GM21717 (cell line): ENCODE data around the gene KLK3.
"Not testable (repeated sequence)": the region's sequence is repeated elsewhere in the genome, so short reads cannot be mapped to it uniquely, and the experiment has no call there.

ENCODE experiments used
- ATAC-seq: cut with Tn5 transposase; IDR thresholded peaks from one replicate; pipeline ENCODE4 v1.9.1; 2021; ENCODE audit warnings: mild to moderate bottlenecking, moderate library complexity; ENCODE audit not compliant: unreplicated experiment

The KLK3 gene

DNA sequence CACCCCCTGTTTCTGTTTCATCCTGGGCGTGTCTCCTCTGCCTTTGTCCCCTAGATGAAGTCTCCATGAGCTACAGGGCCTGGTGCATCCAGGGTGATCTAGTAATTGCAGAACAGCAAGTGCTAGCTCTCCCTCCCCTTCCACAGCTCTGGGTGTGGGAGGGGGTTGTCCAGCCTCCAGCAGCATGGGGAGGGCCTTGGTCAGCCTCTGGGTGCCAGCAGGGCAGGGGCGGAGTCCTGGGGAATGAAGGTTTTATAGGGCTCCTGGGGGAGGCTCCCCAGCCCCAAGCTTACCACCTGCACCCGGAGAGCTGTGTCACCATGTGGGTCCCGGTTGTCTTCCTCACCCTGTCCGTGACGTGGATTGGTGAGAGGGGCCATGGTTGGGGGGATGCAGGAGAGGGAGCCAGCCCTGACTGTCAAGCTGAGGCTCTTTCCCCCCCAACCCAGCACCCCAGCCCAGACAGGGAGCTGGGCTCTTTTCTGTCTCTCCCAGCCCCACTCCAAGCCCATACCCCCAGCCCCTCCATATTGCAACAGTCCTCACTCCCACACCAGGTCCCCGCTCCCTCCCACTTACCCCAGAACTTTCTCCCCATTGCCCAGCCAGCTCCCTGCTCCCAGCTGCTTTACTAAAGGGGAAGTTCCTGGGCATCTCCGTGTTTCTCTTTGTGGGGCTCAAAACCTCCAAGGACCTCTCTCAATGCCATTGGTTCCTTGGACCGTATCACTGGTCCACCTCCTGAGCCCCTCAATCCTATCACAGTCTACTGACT, at the start of gene KLK3:
Gene KLK3, plus strand, starts transcription at position 280 of the 775 bp plus-strand sequence. Its CDS starts 41 bp downstream, at position 321.
- no peak for ATAC-seq

DNA sequence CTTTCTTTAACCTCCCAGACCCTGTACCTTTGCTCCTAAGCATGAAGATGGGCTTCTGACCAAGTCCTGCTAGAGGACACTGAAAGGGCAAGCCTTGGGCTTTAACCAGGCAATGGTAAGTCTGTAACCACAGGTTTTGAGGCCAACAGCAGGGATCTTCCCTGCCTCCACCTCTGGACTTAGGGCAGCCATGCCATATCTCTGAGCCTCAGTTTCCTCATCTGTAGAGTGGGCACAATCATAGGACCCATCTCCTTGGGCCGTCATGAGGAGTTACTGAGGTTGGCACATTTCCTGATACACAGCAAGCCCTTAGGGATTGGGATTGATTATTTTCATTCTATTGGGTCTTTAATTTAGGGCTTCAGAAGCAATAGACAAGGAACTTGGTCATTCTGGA, 45.9 kb upstream of the KLK3 start:
- ATAC-seq, result no peak

DNA sequence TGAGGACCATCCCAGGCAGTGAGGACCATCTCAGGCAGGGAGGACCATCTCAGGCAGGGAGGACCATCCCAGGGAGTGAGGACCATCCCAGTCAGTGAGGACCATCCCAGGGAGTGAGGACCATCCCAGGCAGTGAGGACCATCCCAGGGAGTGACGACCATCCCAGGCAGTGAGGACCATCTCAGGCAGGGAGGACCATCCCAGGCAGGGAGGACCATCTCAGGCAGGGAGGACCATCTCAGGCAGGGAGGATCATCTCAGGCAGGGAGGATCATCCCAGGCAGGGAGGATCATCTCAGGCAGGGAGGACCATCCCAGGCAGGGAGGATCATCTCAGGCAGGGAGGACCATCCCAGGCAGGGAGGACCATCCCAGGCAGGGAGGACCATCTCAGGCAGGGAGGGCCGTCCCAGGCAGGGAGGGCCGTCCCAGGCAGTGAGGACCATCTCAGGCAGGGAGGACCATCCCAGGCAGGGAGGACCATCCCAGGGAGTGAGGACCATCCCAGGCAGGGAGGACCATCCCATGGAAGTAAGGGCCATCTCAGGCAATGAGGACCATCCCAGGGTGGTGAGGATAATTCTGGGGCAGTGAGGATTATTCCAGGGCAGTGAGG, 43.0 kb upstream of the KLK3 start:
- not testable (repeated sequence) for ATAC-seq

DNA sequence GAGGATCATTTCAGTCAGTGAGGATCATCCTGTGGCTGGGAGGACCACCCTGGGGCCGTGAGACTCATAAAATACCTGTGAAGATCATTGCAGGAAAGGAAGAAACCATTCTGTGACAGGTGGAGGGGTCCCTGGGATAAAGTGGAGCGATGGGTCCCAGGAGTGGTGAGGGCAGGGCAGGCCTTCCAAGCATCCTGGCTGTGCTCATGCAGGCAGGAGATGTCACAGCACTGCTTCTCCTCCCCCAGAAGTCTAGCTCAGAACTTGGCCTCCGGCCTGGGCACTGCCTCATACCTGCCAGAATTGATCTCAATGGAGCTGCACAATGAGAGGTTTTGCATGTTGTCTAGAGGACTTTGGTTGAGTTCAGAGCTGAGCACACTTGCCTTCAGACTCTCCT, 42.2 kb upstream of the KLK3 start:
- ATAC-seq, result no peak

- no peak for ATAC-seq
Observed at GRCh38 chr19:50814883-50815282, 39.8 kb upstream of the KLK3 start.

DNA sequence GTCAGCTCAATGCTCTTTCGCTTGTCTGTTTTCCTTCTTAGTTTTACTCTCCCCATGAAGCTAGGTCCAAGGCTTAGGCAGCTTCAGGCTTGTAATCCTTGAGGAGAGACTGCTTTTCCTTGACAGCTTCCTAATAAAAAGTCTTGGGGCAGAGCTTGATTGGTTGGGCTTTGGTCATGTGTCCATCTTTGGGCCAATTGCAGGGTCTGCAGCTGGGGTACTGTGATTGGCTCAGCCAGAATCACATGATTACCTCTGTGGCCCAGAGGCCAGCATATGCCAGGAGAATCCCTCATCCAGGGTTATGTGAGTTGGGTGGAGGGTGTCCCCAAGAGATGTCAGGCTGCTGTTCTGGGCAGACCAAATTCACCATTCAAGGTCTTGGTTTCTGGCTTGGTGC, 39.3 kb upstream of the KLK3 start:
- ATAC-seq, result no peak

- ATAC-seq, result peak; percentile 49
Observed at GRCh38 chr19:50817941-50818858, 36.5 kb upstream of the KLK3 start.

DNA sequence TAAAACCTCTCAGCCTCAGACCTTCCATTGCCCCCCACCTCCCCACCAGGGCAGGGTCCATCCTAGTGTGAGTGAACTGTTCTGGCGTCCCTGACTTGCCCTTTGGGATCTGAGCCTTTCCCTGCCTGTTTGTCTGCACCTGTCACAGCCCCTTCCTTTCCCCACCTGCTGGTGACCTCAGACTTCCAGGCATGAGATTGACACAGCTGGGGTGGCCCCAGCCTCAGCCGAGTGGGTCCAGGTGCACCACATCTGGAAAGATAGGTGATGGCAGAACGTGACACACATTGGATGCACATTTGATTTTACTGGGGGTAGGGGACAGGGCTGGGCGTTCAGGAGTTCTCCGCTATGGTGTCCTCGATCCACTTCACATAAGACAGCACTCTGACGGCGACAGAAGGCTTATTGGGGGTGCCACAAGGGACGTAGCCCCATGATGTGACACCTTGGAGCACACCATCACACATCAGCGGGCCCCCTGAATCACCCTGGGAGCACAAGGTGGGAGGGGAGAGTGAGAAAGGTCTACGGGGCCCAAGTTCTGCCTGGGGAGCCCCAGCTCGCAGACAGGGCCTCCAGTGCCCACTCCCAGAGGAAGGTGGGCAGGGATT, 35.7 kb upstream of the KLK3 start:
- no peak for ATAC-seq

DNA sequence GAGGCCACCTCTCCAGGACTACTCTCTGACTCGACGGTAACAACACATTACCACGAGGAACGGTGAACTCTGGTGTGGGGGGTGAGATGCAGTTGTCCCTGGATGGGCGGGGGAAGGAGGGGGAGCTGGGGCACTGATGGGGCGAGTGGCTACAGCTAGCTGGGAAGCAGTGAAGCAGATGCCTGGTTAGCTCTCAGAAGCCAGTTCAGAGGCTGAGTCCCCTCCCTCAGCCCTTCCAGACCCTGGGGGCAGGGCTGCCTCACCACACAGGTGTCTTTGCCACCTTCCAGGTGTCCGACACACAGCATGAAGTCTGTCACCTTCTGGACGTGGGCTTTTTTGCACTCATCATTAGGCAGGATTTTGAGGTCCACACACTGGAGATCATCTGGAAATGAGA, 35.1 kb upstream of the KLK3 start:
- no peak for ATAC-seq

- ATAC-seq, result no peak
Observed at GRCh38 chr19:50820086-50820485, 34.6 kb upstream of the KLK3 start.

DNA sequence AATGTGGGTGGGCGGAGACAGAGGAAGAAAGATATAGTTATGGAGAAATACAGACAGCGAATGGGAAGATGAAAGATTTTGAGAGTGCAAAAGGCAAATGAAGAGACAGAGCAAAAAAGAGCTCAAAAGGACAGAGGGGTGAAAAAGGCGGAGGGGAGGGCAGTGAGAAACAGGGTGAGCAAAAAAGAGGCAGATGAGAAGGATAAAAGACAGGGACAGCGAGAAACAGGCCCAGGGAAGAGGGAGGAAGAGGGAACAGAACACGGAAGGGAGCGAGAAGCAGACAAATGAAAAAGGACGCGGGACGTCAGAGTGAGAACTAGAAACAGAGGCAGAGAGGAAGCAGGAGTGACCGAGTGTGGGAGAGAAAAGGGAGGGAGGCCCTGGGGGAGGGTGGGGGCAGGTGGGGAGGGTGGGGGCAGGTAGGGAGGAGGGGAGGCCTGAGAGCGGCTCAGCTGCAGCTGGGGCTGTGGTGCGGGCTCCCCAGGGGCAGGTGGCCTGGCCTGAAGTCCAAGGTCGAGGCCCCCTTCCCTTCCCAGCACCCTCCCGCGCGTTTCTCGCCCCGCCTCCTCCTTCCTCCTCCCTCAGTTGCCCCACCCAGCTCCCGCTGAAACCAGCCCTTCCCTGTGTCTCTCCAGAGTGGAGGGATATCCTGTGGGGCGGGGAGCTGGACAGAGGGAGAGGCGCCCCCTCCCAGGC, 34.0 kb upstream of the KLK3 start:
- ATAC-seq, result no peak

GRCh38 chr19:50821248-50821612, 33.5 kb upstream of the KLK3 start:
- ATAC-seq, result no peak

GRCh38 chr19:50821622-50822021, 33.1 kb upstream of the KLK3 start:
- no peak for ATAC-seq

- no peak for ATAC-seq
Observed at GRCh38 chr19:50822661-50823208, 32.0 kb upstream of the KLK3 start.

GRCh38 chr19:50823389-50824042, 31.2 kb upstream of the KLK3 start, which contains the start of gene KLK1:
Gene KLK1, minus strand, starts transcription at chr19:50823787. Its CDS starts 39 bp downstream, at chr19:50823748.
- ATAC-seq, result no peak

GRCh38 chr19:50826492-50827240, 28.0 kb upstream of the KLK3 start:
- ATAC-seq, result no peak

DNA sequence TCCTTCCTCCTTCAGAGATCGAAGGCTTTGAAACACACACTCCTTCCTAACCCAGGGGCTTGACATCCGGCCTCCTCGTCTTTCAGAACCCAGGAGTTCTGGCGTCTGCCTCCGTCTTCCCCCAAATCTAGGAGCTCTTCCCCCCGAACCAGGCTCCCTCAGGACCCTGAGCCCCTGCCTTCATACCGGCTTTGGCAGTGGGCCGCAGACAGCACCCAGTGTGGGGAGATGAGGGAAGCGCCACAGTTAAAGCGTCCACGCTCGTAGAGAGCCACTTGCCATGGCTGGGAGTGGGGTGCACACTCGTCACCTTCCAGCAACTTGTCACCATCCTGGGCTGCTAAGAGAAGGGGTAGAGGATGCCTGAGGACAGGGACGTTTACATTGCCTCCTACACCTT, 27.2 kb upstream of the KLK3 start:
- ATAC-seq, result no peak

DNA sequence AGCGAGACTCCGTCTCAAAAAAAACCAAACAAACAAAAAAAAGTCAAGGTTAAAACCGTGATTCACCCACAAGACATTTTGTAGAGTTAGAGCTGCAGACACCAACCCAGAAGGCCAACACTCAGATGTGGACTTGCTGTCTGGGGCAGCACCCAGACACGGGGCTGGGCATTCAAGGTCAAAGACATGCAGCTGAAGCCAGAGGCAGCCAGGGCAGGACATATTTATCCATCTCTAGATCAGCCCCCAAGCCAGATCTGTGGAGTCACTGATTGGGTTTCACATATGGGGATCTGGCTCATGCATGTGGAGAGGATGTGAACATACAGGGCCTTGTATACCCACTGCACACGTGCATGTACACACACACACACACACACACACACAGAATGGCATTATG, 24.9 kb upstream of the KLK3 start:
- no peak for ATAC-seq
